GM19099 (cell line): ENCODE data around the gene ABHD17A.

Source experiments
- POLR2A ChIP-seq: IDR thresholded peaks from 3 replicates; pipeline ENCODE4 v1.6.1; 2011; ENCODE audit warnings: low read depth; ENCODE audit not compliant: insufficient read length; ENCODE audit errors: extremely low read depth

ABHD17A gene

GRCh38 chr19:1840541-1841115, 44.7 kb downstream of the ABHD17A start:
- TF ChIP-seq POLR2A, result no peak

GRCh38 chr19:1839658-1840540, 45.4 kb downstream of the ABHD17A start:
- TF ChIP-seq POLR2A, result no peak

GRCh38 chr19:1837625-1838105, 47.6 kb downstream of the ABHD17A start:
- no peak for TF ChIP-seq POLR2A

GRCh38 chr19:1837222-1837565, 48.1 kb downstream of the ABHD17A start:
- no peak for TF ChIP-seq POLR2A

- TF ChIP-seq POLR2A, result no peak
These were observed 48.7 kb downstream of the ABHD17A start for GRCh38 chr19:1836458-1837221.

GRCh38 chr19:1833540-1833939, 51.8 kb downstream of the ABHD17A start:
- no peak for TF ChIP-seq POLR2A

- no peak for TF ChIP-seq POLR2A
These were observed 53.1 kb downstream of the ABHD17A start for GRCh38 chr19:1832046-1832663.

- TF ChIP-seq POLR2A, result no peak
These were observed 54.3 kb downstream of the ABHD17A start for GRCh38 chr19:1830978-1831377.

- no peak for TF ChIP-seq POLR2A
These were observed 54.7 kb downstream of the ABHD17A start for GRCh38 chr19:1830568-1830967.

GRCh38 chr19:1829958-1830357, 55.3 kb downstream of the ABHD17A start:
- no peak for TF ChIP-seq POLR2A

- TF ChIP-seq POLR2A, result no peak
These were observed 56.7 kb downstream of the ABHD17A start for GRCh38 chr19:1828279-1829238.

- no peak for TF ChIP-seq POLR2A
These were observed 57.6 kb downstream of the ABHD17A start for GRCh38 chr19:1827566-1828278.
